ENCODE results near the gene IFITM10.
"Not testable (repeated sequence)": the region's sequence is repeated elsewhere in the genome, so short reads cannot be mapped to it uniquely, and the experiment has no call there.

IFITM10 gene

DNA sequence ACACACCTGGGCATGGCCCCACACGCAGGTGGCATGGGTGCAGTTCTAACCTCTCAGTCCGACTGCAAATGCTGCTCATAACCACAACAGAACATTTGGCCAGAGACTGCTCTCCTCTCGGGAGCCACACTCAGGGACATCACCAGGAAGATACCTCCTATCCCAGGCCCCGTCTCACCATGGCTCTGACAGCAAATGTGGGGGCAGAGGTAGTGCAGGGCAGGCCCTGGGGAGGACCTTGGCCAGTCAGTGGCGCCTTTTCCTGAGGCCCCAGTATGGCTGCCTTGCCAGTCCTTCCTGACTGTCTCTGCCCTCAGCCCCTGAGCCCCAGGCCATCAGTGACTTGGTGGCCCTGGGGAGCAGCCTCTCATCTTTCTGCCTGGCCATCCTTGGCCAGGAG, 50.6 kb downstream of the IFITM10 start:
- DNase-seq, result no peak
- TF ChIP-seq GATA1 (IDR thresholded peaks at IDR 0.05; ENCODE audit: low read depth, low read length), result no peak
- no peak for TF ChIP-seq POLR2A (IDR thresholded peaks at IDR 0.05; ENCODE audit: low read length)

DNA sequence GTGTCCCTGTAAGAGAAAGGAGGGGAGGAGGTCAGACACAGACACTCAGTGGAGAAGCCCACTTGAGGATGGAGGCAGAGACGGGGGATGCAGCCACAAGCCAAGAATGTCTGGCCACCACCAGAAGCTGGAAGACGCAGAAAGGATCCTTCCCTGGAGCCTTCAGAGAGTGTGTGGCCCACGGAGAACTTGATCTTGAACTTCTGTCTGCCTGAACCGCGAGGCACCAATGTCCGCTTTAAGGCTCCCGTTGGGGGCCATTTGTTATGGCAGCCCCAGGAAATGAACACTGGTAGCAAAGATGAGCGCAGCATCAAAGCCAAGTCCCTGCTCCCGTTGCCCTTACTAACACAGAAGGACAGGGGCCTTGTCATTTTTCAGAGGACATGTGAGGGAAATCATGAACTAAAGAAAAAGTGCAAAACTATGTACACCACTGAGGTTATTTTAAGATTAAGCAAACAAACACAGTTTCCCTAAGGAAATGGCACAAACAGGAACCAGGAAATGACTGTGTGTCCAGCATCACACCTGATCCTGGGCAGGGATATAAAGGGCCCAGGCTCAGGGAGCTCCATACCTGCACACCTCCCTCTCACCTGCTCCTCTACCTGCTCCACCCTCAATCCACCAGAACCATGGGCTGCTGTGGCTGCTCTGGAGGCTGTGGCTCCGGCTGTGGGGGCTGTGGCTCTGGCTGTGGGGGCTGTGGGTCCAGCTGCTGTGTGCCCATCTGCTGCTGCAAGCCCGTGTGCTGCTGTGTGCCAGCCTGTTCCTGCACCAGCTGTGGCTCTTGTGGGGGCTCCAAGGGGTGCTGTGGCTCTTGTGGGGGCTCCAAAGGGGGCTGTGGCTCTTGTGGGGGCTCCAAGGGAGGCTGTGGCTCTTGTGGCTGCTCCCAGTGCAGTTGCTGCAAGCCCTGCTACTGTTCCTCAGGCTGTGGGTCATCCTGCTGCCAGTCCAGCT, 53.5 kb downstream of the IFITM10 start, which contains the start of gene KRTAP5-6:
Gene KRTAP5-6 (plus strand): TSS at position 588 of the 963 bp plus-strand sequence. CDS start 51 bp downstream, at position 639.
- TF ChIP-seq GATA1 (IDR thresholded peaks at IDR 0.05; ENCODE audit: low read depth, low read length), result no peak
- no peak for TF ChIP-seq POLR2A (IDR thresholded peaks at IDR 0.05; ENCODE audit: low read length)
- DNase-seq, result no peak

DNA sequence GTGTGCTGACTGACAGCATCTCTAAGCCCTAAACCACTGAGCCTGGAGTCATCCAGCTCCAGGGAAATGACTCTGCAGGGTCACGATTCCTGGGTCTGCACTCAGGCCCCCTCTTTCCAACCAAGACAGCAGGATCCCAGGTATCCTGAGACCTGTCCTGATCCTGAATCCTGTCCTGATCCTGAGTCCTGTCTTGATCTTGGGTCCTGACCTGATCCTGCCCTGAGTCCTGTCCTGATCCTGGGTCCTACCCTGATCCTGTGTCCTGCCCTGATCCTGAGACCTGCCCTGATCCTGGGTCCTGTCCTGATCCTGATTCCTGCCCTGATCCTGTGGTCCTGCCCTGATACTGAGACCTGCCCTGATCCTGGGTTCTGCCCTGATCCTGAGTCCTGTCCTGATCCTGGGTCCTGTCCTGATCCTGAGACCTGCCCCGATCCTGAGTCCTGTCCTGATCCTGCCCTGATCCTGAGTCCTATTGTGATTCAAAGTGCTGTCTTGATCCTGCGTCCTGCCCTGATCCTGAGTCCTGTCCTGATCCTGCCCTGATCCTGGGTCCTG, 54.8 kb downstream of the IFITM10 start:
- DNase-seq, result no peak

DNA sequence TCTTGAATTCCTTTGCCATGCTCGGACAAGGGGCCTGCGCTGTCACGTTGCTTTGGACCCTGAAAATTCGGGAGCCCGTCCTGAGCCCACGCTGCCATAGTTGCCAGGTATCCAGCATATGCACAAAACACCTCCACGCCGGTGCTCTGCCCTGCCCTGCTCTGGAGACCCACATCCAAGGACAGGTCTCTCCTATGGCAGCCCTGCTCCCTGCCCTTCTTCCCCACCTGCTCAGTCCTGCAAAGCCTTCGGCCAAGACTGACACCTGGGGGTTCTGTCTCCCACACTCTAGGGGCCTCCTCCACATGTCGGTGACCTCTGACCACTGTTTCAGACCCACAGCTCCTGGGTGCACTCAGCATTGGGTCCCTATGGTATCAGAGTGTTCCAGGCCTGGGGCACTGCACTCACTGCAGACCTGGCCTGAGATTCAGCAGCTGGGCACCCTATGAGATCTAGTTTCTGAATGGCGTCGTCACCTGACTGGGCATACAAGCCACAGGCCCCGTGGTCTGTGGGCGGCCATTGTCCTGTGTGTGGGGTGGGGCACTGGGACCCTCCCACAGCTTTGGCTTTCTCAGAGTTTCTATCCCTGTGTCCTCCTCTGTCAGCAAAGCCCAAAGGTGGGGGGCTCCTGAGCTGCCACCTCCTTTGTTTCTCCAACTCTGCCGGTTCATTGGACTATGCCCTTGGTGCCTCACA, 55.4 kb downstream of the IFITM10 start:
- no peak for TF ChIP-seq GATA1 (IDR thresholded peaks at IDR 0.05; ENCODE audit: low read depth, low read length)
- TF ChIP-seq POLR2A (IDR thresholded peaks at IDR 0.05; ENCODE audit: low read length), result no peak
- DNase-seq, result no peak

More for the DNA sequence above, 54.8 kb downstream of the IFITM10 start:
- no peak for TF ChIP-seq POLR2A (IDR thresholded peaks at IDR 0.05; ENCODE audit: low read length)
- no peak for TF ChIP-seq GATA1 (IDR thresholded peaks at IDR 0.05; ENCODE audit: low read depth, low read length)

DNA sequence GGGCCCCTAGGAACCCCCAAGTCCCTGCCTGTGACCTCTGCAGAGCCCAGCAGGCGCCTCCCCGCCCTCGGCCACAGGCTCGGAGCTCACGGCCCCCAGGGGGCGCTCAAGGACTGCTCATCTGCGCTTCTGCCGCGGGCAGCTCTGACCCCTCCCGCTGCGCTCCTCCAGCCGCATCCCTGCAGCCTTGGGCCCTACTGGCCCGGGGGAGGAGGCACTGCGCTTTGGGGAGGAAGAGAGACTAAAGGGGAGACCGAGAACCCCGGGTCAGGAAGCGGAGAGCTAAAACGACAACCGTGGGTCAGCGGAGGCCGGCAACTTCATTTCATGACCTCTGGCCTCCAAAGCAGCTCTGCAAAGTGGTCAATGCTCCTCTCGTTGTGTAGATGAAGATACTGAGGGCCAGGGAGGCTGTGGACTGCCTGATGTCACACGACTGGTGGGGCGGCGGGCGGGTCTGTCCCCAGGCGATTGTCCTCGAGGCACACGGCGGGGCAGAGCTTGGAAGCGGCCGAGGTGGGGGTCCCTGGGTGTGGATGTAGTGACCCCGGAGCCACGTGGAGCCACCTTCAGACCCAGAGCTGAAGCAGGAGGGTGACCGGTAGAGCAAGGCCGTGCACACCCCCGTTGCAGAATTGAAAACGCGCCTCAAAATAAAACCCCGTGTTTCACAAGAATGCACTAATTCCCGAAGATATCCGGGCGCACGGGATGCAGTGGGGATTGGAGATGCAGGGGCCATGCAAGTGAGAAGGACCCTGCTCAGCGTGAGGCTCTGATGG, 56.1 kb downstream of the IFITM10 start:
- TF ChIP-seq GATA1 (IDR thresholded peaks at IDR 0.05; ENCODE audit: low read depth, low read length) (no peak), POLR2A (IDR thresholded peaks at IDR 0.05; ENCODE audit: low read length) (no peak)
- peak; percentile 78 to 89 for DNase-seq

DNA sequence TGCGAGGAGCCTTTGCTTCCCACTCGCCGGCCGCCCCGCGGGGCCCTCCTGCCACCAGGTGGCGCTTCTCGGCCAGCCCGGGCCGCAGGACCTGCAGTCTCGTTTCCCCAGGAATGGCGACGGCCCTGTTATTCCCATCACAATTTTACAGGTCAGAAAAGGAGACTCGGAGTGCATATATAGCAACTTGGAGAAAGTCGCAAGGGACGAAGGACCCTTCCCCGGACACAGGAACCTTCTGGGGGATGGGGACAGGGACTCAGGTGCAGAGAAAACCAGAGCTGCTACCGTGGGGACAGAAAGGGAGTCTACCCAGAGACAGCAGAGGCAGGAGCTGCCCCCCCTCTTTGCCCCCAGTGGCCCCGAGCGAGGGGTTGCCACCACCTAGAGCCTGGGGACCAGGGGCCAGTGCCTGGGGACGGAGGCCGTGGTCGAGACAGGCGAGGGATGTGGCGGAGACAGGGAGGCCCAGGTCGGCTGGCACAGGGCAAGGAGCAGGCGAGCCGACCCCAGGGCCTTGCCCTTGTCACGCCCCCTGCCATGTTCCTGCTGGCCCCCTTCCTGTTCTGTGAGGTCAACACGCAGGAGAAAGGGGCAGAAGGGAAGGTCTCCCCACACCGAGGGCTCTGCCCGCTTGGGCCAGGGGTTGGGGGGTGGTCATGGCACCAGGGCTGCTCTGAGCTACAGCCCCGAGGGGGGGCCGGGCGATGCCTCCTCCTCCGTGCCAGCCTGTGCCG, 56.9 kb downstream of the IFITM10 start:
- no peak for TF ChIP-seq POLR2A (IDR thresholded peaks at IDR 0.05; ENCODE audit: low read length)
- TF ChIP-seq GATA1 (IDR thresholded peaks at IDR 0.05; ENCODE audit: low read depth, low read length), result no peak
- DNase-seq, result peak; percentile 56 to 76

DNA sequence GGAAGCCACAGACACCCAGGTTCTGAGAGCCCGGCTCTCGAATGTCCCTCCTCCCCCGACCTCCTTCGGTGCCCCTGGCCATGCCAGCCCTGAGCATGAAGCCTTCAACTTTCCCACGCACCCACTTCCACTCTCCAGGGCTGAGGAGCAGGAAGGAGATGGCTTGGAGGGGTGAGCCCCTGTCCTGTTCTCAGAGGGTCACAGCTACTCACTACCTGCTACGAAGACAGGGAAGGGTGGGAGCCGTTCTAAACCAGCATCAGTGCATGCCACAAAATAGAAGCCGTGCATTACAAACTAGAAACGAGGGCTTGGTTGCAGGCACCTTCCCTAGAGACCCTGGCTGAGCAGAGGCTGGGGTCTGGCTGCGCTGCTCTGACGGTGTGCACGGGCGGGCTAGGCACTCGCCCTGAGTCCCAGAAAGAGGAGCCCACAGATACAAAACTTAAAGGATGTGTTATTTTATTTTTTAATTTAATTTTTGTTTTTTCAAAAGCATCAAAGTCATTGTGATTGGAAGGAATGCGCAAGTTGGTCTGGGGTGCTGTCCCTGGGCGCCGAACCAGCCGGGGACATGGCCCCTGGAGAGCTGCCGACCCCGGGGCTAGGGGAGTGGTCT, 57.6 kb downstream of the IFITM10 start:
- TF ChIP-seq GATA1 (IDR thresholded peaks at IDR 0.05; ENCODE audit: low read depth, low read length) (no peak), POLR2A (IDR thresholded peaks at IDR 0.05; ENCODE audit: low read length) (no peak)

DNA sequence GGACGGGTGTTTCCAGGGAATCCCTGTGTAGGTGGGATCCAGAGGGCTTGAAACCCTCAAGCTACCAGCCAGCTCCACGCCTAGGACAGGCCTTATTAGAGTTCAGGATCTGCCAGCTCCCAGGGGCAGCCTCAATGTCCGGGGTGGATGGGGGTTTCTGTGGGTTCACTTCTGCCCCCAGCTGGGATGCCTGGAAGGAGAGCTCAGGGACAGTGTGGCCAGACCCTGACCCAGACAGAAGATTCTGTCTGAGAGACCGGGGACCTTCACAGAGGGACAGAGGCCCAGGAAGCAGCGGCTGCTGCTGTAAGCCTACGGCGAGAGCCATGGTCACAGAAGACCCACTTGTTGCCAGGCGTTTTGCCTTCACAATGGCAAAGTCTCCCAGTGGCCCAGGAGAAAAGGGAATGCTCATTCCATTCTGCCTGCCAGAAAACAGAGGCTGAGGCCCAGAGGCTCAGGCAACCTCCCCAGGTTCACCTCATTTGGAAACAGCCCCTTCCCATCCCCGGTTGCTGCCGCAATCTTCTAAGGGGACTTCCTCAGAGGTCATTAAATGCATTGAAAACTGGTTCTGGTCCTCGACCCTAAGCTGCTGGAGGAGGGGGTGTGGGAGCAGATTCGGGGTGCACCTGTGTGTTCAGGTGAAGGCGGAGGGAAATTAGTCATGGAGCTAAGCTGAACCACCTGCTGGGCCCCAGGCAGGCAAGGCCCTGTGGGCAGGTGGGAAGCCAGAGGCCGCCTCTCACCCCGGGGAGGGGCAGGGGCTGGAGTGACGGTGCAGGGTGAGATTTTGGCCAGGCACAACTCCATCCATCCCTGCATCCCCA, 58.3 kb downstream of the IFITM10 start:
- DNase-seq, result no peak
- TF ChIP-seq POLR2A (IDR thresholded peaks at IDR 0.05; ENCODE audit: low read length) (no peak), GATA1 (IDR thresholded peaks at IDR 0.05; ENCODE audit: low read depth, low read length) (no peak)

More for the DNA sequence above, 57.6 kb downstream of the IFITM10 start:
- no peak for DNase-seq

DNA sequence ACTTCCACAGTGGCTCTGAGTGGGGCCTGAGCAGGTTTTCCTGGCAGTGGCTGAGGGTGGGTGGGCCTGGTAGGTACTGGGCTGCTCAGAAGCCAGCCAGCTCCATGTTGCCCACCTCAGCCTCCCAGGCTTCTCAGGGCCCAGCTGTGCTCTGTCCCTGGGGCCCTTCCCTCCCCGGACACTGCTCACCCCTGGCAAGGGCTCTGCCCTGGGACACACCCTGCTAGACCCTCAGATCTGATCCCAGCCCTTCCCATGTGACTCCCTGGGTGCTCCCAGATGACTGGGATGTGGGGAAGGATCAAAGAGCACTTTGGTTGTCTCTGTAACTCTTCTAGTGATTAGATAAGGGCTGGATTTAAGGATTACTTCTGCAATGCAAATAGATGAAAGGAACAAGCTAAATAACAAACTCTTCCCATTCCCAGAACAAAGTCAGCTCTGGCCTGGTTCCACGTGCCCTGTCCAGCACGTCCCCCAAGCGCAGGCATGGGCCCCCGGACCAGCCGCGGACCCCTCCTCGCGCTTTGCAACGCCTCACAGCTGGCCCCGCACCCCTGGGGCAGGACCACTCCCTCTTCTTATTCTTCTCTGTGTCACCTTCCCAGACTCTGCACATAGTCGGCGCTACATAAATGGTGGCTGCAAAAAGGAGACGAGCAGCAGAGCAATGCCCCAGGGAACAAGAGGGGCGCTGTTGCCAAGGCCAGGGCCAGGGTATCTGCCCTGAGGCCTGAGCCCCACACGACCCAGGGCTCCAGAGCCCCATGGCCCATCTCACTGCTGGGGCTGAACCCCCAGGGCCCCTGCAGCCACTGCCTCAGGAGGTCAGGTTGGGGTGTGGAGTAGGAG, 59.1 kb downstream of the IFITM10 start:
- DNase-seq, result no peak
- TF ChIP-seq POLR2A (IDR thresholded peaks at IDR 0.05; ENCODE audit: low read length) (no peak), GATA1 (IDR thresholded peaks at IDR 0.05; ENCODE audit: low read depth, low read length) (no peak)

DNA sequence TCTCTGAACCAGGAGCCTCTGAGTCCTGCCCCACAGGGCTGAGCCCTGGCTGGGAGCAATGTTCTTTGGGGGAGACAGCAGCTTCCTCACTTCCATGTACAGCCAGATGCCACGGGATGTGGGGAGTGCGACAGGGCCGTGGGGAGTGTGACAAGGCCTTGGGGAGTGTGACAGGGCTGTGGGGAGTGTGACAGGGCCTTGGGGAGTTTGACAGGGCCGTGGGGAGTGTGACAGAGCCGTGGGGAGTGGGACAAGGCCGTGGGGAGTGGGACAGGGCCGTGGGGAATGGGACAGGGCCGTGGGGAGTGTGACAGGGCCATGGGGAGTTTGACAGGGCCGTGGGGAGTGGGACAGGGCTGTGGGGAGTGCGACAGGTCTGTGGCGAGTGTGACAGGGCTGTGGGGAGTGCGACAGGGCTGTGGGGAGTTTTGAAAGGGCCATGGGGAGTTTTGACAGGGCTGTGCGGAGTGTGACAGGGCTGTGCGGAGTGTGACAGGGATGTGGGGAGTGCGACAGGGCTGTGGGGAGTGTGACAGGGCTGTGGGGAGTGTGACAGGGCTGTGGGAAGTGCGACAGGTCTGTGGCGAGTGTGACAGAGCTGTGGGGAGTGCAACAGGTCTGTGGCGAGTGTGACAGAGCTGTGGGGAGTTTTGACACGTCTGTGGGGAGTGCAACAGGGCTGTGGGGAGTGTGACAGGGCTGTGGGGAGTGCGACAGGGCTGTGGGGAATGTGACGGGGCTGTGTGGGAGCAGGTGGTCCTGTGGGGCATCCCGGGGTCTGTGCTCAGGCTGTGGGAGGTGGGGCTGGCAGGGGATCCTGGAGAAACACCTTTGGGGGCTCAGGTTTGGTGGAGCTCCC, 60.0 kb downstream of the IFITM10 start:
- TF ChIP-seq GATA1 (IDR thresholded peaks at IDR 0.05; ENCODE audit: low read depth, low read length), result no peak
- no peak for TF ChIP-seq POLR2A (IDR thresholded peaks at IDR 0.05; ENCODE audit: low read length)

DNA sequence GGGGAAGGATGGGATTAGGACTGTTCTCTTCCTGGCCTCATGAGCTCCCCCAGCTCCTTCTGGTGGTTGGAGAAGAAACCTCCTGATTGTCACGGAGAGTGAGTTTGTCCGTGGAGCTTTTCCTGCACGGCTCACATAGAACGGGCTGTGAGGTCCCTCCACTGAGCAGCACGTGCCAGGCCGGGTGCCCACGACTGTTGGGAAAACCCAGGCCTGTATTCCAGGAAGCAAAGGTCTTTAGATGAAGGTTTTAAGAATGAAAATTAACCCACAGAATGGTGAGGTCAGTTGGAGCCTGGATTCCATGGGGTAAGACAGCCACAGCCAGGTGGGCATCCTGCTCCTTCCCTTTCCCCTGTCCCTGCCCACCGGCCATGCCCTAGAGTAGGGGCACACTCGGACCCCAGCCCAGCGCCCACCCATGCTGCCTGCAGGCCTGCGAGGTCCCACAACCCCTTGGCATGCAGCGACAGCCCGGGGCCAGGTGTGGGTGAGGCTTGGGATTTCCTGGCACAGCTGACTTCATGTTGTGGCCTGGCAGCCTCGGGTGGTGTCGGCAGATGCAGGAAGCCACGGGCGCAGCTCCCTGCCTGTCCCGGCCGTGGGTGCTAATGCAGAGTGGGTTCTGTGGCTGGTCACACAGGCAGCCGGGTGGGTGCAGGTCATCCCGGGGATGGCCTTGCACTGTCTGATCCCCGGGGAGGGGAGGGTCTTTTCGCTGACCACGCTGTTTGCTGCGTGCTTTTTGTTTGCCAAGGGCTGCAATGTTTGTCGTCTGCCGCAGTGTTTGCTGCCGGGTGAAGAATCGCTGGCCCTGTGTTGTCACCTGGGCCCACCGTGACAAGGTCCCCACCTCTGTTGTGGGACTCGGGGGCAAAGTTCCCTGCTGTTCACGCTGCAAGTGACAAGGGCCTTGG, 60.9 kb downstream of the IFITM10 start:
- DNase-seq, result not testable (repeated sequence)

More for the DNA sequence above, 60.0 kb downstream of the IFITM10 start:
- no peak for DNase-seq

DNA sequence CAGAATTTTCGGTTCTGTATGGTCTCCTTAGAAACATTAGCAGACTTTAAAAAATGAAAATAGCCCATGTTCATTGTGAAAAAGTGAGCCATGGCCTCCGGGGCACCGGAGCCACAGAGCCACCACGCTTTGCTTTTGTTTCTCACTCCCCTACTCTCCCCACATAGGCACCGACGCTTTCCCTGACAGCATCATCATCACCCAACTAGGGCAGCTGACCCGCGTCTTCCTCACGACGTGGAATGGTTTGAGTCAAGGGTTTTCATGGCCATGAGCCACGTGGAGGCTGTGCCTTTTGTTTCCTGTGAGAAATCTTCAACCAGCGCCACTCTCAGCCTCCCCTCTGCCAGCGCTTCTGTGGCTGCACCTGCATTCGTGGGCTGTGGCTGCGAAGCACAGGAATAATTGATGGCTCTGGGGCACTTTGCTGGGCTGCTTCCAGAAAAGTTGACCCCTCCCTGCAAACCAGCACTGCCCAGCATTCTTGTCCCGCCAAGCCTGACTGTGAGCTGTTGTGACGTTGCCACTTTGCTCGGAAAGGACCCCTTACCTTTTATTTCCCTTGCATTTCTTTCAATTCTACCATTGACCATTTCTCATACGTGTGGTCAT, 62.0 kb downstream of the IFITM10 start:
- not testable (repeated sequence) for DNase-seq

DNA sequence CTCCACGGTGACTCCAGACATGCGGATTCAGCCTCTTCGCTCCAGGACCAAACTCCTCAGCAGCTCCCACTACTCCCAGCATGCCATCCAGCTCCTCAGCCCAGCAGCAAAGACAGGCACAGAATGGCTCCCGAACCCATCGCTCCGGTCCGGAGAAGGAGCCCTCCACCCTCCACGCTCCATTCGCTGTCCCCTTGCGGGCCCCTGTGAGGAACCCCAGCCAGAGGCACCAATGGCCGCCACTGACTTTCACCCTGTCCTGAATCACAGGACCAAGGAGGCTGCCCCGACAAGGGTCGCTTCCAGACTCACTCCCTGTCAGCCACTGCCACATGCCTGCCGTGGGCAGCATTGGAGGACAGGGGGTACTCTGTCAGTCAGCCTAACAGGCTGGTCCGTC, 64.2 kb downstream of the IFITM10 start:
- not testable (repeated sequence) for DNase-seq
